ENCODE results near the gene ST8SIA5. TPM values are rescaled to one million over a fixed set of nuclear protein-coding genes. Genes with fewer than 3 reads are reported as not detected.
A peak's percentile ranks its signal among the peaks of the same experiment; 100 is the strongest.

Gene ST8SIA5
- polyA plus RNA-seq, 1 of the 3 experiments (the other 2 are of a cell fraction) = 0.08 TPM

DNA sequence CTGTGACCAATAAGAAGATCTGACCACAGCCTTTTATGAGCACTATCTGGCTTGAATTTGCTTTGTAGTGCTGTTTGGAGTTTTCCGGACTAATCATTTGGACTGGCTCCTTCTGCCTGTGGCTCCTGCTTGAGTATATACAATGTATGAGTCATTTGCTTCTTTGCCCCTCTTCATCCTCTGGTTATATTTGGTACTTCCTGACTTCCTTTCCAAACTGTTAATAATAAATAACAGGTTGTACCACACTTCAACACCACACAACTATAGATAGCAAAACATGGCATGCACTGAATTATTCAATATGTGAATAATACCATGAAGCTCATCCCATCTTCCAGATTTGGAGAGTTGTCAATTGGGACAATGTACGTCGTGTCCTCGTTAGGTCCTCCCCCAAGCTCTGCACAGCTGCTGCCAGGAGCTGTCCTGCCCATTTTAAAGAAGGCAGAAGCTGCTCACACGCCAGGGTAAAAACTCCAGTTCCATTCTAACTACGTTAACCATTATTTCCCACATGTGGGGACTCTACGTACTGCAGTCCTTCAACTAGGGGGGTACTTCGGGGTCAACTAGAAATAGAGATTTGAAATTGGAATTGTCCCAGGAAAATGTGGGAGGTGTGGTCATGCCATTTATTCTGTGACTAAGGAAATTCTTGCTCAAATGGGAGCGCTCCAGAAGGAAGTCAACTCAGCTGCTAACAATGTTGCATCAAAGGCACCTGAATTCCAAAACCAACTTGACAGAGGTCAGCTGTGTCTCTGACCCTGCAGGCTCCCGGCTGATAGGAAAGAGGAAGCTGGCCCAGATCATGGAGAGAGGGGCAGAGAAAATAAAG lies 38.1 kb downstream of the ST8SIA5 start:
- no peaks in the 10 kb centered on the region for H4K20me1 ChIP-seq (ENCODE audit: insufficient read depth)
- no peaks in the 10 kb centered on the region for H3K9me2 ChIP-seq
- no peak overlapping the region for H3K4me3 ChIP-seq (ENCODE audit: low read depth in 2 of 2, low read length in 1 of 2)
- H3K4me2 ChIP-seq = peak overlapping the region; percentile 30; the same call in 1 of the 2 replicates
- CTCF ChIA-PET = interaction anchor here (0.8 kb wide), 1 partner anchor 434 kb away, joined by 3 read pairs; no protein-coding TSS in a partner anchor
- TF ChIP-seq, protein P1, sequence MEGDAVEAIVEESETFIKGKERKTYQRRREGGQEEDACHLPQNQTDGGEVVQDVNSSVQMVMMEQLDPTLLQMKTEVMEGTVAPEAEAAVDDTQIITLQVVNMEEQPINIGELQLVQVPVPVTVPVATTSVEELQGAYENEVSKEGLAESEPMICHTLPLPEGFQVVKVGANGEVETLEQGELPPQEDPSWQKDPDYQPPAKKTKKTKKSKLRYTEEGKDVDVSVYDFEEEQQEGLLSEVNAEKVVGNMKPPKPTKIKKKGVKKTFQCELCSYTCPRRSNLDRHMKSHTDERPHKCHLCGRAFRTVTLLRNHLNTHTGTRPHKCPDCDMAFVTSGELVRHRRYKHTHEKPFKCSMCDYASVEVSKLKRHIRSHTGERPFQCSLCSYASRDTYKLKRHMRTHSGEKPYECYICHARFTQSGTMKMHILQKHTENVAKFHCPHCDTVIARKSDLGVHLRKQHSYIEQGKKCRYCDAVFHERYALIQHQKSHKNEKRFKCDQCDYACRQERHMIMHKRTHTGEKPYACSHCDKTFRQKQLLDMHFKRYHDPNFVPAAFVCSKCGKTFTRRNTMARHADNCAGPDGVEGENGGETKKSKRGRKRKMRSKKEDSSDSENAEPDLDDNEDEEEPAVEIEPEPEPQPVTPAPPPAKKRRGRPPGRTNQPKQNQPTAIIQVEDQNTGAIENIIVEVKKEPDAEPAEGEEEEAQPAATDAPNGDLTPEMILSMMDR (IDR thresholded peaks at IDR 0.05) = no peak
- TF ChIP-seq CHD2 (IDR thresholded peaks at IDR 0.05; ENCODE audit: low read length, partially characterized antibody) (no peak), MEF2A (IDR thresholded peaks at IDR 0.05; ENCODE audit: borderline replicate concordance, low read depth) (no peak), POLR2AphosphoS5 (IDR thresholded peaks at IDR 0.05; ENCODE audit: low read depth, low read length) (no peak), RFX5 (IDR thresholded peaks at IDR 0.05; ENCODE audit: low read length) (no peak), FOXM1 (IDR thresholded peaks at IDR 0.05; ENCODE audit: low read depth) (no peak), ELF1 (IDR thresholded peaks at IDR 0.05) (no peak), TAF1 (IDR thresholded peaks at IDR 0.05; ENCODE audit: borderline replicate concordance, low read depth, low read length) (no peak), SMC3 (IDR thresholded peaks at IDR 0.05; ENCODE audit: low read depth, low read length) (no peak), RCOR1 (IDR thresholded peaks at IDR 0.05; ENCODE audit: low read length) (no peak), FOSL2 (IDR thresholded peaks at IDR 0.05; ENCODE audit: borderline replicate concordance, low read depth) (no peak), GATA2 (CRISPR knock-in tag; IDR thresholded peaks at IDR 0.05) (no peak), TEAD4 (IDR thresholded peaks at IDR 0.05; ENCODE audit: borderline replicate concordance, insufficient read depth) (no peak)
- TF ChIP-seq, protein P2, sequence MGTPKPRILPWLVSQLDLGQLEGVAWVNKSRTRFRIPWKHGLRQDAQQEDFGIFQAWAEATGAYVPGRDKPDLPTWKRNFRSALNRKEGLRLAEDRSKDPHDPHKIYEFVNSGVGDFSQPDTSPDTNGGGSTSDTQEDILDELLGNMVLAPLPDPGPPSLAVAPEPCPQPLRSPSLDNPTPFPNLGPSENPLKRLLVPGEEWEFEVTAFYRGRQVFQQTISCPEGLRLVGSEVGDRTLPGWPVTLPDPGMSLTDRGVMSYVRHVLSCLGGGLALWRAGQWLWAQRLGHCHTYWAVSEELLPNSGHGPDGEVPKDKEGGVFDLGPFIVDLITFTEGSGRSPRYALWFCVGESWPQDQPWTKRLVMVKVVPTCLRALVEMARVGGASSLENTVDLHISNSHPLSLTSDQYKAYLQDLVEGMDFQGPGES (IDR thresholded peaks at IDR 0.05; ENCODE audit: low read depth, low read length) = no peak
- TF ChIP-seq, protein P3, sequence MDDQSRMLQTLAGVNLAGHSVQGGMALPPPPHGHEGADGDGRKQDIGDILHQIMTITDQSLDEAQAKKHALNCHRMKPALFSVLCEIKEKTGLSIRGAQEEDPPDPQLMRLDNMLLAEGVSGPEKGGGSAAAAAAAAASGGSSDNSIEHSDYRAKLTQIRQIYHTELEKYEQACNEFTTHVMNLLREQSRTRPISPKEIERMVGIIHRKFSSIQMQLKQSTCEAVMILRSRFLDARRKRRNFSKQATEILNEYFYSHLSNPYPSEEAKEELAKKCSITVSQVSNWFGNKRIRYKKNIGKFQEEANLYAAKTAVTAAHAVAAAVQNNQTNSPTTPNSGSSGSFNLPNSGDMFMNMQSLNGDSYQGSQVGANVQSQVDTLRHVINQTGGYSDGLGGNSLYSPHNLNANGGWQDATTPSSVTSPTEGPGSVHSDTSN (IDR thresholded peaks at IDR 0.05) = no peak
- H3K27ac ChIP-seq (ENCODE audit: low read depth in 2 of 2, low read length in 1 of 2) = no peak overlapping the region
- H3K9ac ChIP-seq = no peak overlapping the region
- peaks cover 0 to 10% of the 10 kb centered on the region in 2 experiments; a peak in 1 of 4 replicates for H3K4me1 ChIP-seq (ENCODE audit: control insufficient read depth in 1 of 2, insufficient read depth in 2 of 2, low read depth in 1 of 2, low read length in 1 of 2)
- POLR2A ChIA-PET = no interaction called here
- no peaks in the 10 kb centered on the region for H3K27me3 ChIP-seq (ENCODE audit: insufficient read depth)
- no peaks in the 10 kb centered on the region for H3K9me3 ChIP-seq
- DNase-seq = no peak
- 35% methylated on average over 10 of the region's 10 CpGs for WGBS (ENCODE audit: low lambda C conversion rate)
- H3K36me3 ChIP-seq (replicated peaks in 1 of 2; ENCODE audit: control insufficient read depth in 1 of 2, insufficient read depth in 2 of 2, low read length in 1 of 2) = no peaks in the 10 kb centered on the region
- no peaks in the 10 kb centered on the region for H3F3A ChIP-seq (replicated peaks; ENCODE audit: insufficient read depth)
- H2AFZ ChIP-seq (ENCODE audit: low read depth) = no peak overlapping the region
- no peaks in the 10 kb centered on the region for H3K79me2 ChIP-seq (ENCODE audit: insufficient read depth)

Measured in SK-N-SH (cell line).